MM.1S (cell line): Measurements from ENCODE around the gene GBGT1.

Experiments
- CTCF ChIP-seq: fragments of 300-600 bp; sonication (generic); IDR thresholded peaks from 2 replicates; pipeline ENCODE4 v1.5.1; 2016; ENCODE audit warnings: antibody characterized with exemption, low read length, mixed read lengths
- EZH2 ChIP-seq: fragments of 300-600 bp; sonication (generic); optimal IDR thresholded peaks from 2 replicates; pipeline ENCODE3; 2017; ENCODE audit warnings: low read depth, mild to moderate bottlenecking, antibody characterized with exemption, low read length, mixed read lengths

- no peak for TF ChIP-seq CTCF
- TF ChIP-seq EZH2 = no peak
Observed at GRCh38 chr9:133202145-133202513, 38.4 kb upstream of the GBGT1 start.
